Upper lobe of right lung (tissue), 1 donor: ENCODE data around the gene TULP1. TPM values are rescaled to one million over a fixed set of nuclear protein-coding genes. Genes with fewer than 3 reads are reported as not detected.

ENCODE experiments used
- ATAC-seq: fragments of 200-7000 bp; cut with Tn5 transposase; one replicate; pipeline ENCODE4 v1.9.1; 2020; ENCODE audit warnings: mild to moderate bottlenecking, moderate library complexity
- DNase-seq: peaks from one replicate; pipeline ENCODE4 v3.0.0-alpha.2; 2020
- H3K27ac ChIP-seq: fragments of 200-600 bp; one replicate; pipeline ENCODE4 v1.8.0; 2022
- H3K27me3 ChIP-seq: fragments of 200-600 bp; one replicate; pipeline ENCODE4 v1.8.0; 2022; ENCODE audit warnings: mild to moderate bottlenecking
- H3K36me3 ChIP-seq: fragments of 200-600 bp; one replicate; pipeline ENCODE4 v1.8.0; 2022
- H3K4me1 ChIP-seq: fragments of 200-600 bp; one replicate; pipeline ENCODE4 v1.8.0; 2022
- H3K4me3 ChIP-seq: fragments of 200-600 bp; one replicate; pipeline ENCODE4 v1.8.0; 2022; ENCODE audit warnings: mild to moderate bottlenecking
- H3K9me3 ChIP-seq: fragments of 200-600 bp; one replicate; pipeline ENCODE4 v1.8.0; 2022
- intact Hi-C: fragments of 100-400 bp; cut with DNase I; formaldehyde crosslinking; loops from one replicate; pipeline ENCODE4 v1.11.0; 2022
- total RNA-seq: library from RNA; stranded (reverse); fragmentation: NEBNext Ultra II Directional; extraction: Animal tissue kit (Norgen Biotek cat#: 25700); gene quantifications from one replicate; pipeline ENCODE4 v1.2.1, GENCODE V29; 2021
- TF ChIP-seq, protein P1 (sequence below): fragments of 200-600 bp; IDR thresholded peaks from one replicate; pipeline ENCODE4 v1.8.0; 2022; ENCODE audit warnings: antibody characterized with exemption
- donor health status: DM: no; HTN: yes; CAD: no; lungs with severe emphysema.

TULP1 gene
- total RNA-seq, 1 donor from 2014 or later, result not detected

- Histone ChIP-seq H3K4me1 (peaks cover 33% of the 10 kb centered on the region), H3K36me3 (no peaks in the 10 kb centered on the region), H3K4me3 (no peak overlapping the region), H3K9me3 (no peaks in the 10 kb centered on the region), H3K27ac (no peak overlapping the region), H3K27me3 (no peaks in the 10 kb centered on the region)
- TF ChIP-seq, protein P1, sequence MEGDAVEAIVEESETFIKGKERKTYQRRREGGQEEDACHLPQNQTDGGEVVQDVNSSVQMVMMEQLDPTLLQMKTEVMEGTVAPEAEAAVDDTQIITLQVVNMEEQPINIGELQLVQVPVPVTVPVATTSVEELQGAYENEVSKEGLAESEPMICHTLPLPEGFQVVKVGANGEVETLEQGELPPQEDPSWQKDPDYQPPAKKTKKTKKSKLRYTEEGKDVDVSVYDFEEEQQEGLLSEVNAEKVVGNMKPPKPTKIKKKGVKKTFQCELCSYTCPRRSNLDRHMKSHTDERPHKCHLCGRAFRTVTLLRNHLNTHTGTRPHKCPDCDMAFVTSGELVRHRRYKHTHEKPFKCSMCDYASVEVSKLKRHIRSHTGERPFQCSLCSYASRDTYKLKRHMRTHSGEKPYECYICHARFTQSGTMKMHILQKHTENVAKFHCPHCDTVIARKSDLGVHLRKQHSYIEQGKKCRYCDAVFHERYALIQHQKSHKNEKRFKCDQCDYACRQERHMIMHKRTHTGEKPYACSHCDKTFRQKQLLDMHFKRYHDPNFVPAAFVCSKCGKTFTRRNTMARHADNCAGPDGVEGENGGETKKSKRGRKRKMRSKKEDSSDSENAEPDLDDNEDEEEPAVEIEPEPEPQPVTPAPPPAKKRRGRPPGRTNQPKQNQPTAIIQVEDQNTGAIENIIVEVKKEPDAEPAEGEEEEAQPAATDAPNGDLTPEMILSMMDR, result no peak
- ATAC-seq, result no peak
- intact Hi-C loops, result no loop called here
- DNase-seq, result no peak
Observed at GRCh38 chr6:35483490-35483889, 29.2 kb downstream of the TULP1 start.

- TF ChIP-seq, protein P1, result no peak
- Histone ChIP-seq H3K4me1 (peaks cover 32% of the 10 kb centered on the region), H3K27ac (no peak overlapping the region), H3K9me3 (no peaks in the 10 kb centered on the region), H3K4me3 (no peak overlapping the region), H3K27me3 (no peaks in the 10 kb centered on the region), H3K36me3 (no peaks in the 10 kb centered on the region)
- DNase-seq, result no peak
- intact Hi-C loops, result no loop called here
- no peak for ATAC-seq
Observed at GRCh38 chr6:35483062-35483461, 29.6 kb downstream of the TULP1 start.

DNA sequence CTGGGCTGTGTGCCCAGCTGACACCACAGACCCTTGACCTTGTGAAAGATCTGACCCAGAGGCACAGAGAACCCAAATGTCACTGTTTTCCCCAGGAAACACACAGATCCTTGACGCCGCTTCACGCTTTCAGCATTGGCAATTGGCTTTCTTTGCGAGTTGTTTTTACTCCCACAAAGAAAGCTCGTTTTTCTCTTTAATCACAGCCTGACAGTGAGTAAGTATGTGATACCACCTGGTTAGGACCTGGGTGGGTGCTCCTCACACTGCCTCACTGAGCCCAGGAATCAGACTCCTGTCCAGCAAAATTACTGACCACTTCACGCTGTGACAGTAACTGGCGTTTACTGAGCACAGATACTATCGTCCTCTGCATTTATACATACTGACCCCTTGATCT, 31.5 kb downstream of the TULP1 start:
- Histone ChIP-seq H3K27me3 (no peaks in the 10 kb centered on the region), H3K27ac (no peak overlapping the region), H3K4me3 (no peak overlapping the region), H3K9me3 (no peaks in the 10 kb centered on the region), H3K36me3 (no peaks in the 10 kb centered on the region), H3K4me1 (peaks cover 15% of the 10 kb centered on the region)
- ATAC-seq (no peak), DNase-seq (no peak)
- TF ChIP-seq, protein P1, result no peak
- intact Hi-C loops, result no loop called here

DNA sequence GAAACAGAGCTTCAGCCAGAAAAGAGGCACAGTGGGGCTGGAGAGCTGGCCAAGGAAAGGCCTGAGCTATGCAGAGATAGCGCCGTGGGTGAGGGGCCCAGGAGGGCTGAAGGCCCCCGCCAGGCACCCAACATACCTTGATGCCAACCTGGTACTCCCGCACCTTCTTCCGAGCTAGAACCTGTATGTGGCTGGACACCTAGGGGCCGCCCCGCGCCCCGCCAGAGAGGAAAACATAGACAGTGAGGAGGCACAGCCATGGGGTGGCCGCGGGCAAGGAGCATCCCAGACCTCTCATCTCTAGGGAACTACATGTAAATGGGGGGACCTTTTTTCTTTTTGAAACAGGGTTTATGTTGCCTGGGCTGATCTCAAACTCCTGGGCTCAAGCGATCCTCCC, 32.5 kb downstream of the TULP1 start:
- intact Hi-C loops, result no loop called here
- H3K36me3 ChIP-seq, result peaks cover 4% of the 10 kb centered on the region
- no peaks in the 10 kb centered on the region for H3K9me3 ChIP-seq
- H3K4me3 ChIP-seq, result no peak overlapping the region
- H3K27ac ChIP-seq, result no peak overlapping the region
- no peaks in the 10 kb centered on the region for H3K27me3 ChIP-seq
- DNase-seq (no peak), ATAC-seq (no peak)
- peaks cover 6% of the 10 kb centered on the region for H3K4me1 ChIP-seq
- TF ChIP-seq, protein P1, result no peak

DNA sequence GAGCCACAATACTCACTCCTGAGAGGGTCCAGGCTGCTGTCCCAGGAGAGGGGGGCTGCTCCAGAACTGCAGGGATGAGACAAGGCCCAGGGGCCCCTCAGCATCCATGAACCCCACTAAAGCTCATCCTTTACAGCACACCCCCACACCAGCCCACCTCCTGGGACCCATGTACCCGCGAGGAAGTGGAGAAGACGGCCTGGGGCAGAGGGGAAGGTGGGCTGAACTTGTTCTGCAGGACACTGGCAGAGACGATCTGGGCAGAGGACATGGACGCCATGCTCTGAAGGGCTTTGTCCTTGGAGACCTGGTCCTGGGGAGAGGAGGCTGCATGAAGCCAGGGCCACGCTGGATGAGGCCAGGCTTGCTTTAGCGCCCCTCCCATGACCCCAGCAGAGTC, 34.4 kb downstream of the TULP1 start:
- Histone ChIP-seq H3K4me3 (no peak overlapping the region), H3K36me3 (peaks cover 13% of the 10 kb centered on the region), H3K4me1 (no peaks in the 10 kb centered on the region), H3K9me3 (no peaks in the 10 kb centered on the region), H3K27me3 (no peaks in the 10 kb centered on the region), H3K27ac (no peak overlapping the region)
- no peak for DNase-seq
- intact Hi-C loops, result no loop called here
- ATAC-seq, result no peak
- TF ChIP-seq, protein P1, result no peak

DNA sequence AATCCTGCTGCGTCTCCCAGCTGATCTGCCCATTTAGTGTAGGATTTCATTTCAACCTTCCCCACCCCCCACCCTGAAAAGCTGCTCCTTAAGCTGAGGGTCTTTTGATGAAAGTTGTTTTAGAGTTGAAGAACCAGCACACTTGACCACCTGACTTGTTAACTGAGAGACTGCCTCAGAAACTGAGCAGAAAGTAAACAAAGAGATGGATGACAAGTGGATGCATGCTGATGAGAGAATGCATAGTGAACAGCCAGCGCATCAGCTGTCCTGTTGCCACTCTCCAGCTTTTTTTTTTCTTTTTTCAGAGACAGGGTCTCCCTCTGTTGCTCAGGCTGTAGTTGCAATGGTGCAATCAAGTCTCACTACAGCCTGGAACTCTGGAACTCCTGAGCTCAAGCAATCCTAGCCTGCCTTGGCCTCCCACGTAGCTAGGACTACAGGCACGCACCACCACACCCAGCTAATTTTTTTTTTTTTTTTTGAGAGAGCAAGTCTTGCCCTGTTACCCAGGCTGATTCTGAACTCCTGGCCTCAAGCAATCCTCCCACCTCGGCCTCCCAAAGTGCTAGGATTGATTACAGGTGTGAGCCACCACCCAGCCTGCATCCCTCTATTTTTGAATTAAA, 35.0 kb downstream of the TULP1 start:
- Histone ChIP-seq H3K36me3 (peaks cover 17% of the 10 kb centered on the region), H3K27me3 (no peaks in the 10 kb centered on the region), H3K4me3 (no peak overlapping the region), H3K4me1 (no peaks in the 10 kb centered on the region), H3K27ac (no peak overlapping the region), H3K9me3 (no peaks in the 10 kb centered on the region)
- TF ChIP-seq, protein P1, result no peak
- intact Hi-C loops, result no loop called here
- DNase-seq (no peak), ATAC-seq (no peak)
